ENCODE data around the gene ZNHIT6. TPM values are rescaled to one million over a fixed set of nuclear protein-coding genes. Genes with fewer than 3 reads are reported as not detected.
"Not testable (repeated sequence)": the region's sequence is repeated elsewhere in the genome, so short reads cannot be mapped to it uniquely, and the experiment has no call there.

Gene ZNHIT6
- total and polyA plus RNA-seq, 2 experiments from 2014 or later = 11.1 to 17.4 TPM

DNA sequence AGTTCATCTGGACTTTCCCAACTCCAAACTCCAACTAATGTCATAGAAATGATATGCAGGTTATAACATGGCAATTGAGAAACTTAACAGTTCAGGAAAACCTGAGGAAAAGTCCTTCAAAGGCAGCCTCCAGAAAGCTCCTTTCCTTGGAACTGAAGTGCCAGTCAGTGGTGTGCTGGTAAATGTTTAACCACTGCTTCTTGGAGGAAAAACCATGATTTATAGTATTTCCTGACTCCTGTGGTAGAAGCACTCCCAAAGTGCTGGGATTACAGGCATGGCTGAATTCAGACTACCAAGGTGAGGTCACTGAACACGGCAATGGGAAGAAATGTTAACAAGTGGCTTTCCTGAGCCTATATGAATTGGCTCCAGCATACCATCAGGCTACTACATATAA is 26.7 kb upstream of the ZNHIT6 start:
- Histone ChIP-seq H3K9me3 (ENCODE audit: low read depth) (no peaks in the 10 kb centered on the region), H3K4me3 (no peak overlapping the region)
- TF ChIP-seq, protein P1, sequence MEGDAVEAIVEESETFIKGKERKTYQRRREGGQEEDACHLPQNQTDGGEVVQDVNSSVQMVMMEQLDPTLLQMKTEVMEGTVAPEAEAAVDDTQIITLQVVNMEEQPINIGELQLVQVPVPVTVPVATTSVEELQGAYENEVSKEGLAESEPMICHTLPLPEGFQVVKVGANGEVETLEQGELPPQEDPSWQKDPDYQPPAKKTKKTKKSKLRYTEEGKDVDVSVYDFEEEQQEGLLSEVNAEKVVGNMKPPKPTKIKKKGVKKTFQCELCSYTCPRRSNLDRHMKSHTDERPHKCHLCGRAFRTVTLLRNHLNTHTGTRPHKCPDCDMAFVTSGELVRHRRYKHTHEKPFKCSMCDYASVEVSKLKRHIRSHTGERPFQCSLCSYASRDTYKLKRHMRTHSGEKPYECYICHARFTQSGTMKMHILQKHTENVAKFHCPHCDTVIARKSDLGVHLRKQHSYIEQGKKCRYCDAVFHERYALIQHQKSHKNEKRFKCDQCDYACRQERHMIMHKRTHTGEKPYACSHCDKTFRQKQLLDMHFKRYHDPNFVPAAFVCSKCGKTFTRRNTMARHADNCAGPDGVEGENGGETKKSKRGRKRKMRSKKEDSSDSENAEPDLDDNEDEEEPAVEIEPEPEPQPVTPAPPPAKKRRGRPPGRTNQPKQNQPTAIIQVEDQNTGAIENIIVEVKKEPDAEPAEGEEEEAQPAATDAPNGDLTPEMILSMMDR (IDR thresholded peaks at IDR 0.05; ENCODE audit: low read depth, low read length) = no peak

GRCh38 chr1:85718678-85719340 is 10.6 kb upstream of the ZNHIT6 start:
- TF ChIP-seq, protein P1 (IDR thresholded peaks at IDR 0.05; ENCODE audit: low read depth, low read length) = no peak
- no peaks in the 10 kb centered on the region for H3K27me3 ChIP-seq
- DNase-seq (ENCODE audit: low read depth in 1 of 2, low spot score in 1 of 2) = no peak
- H3K36me3 ChIP-seq = no peaks in the 10 kb centered on the region
- H3K4me1 ChIP-seq (ENCODE audit: low read depth) = no peaks in the 10 kb centered on the region
- H3K9me3 ChIP-seq (ENCODE audit: low read depth) = no peaks in the 10 kb centered on the region
- H3K27ac ChIP-seq = no peak overlapping the region
- no peak overlapping the region for H3K4me3 ChIP-seq

More for the DNA sequence above, 26.7 kb upstream of the ZNHIT6 start:
- H3K4me1 ChIP-seq (ENCODE audit: low read depth) = no peaks in the 10 kb centered on the region
- no peak for DNase-seq (ENCODE audit: low read depth in 1 of 2, low spot score in 1 of 2)
- H3K27ac ChIP-seq = no peak overlapping the region
- H3K36me3 ChIP-seq = no peaks in the 10 kb centered on the region
- no peaks in the 10 kb centered on the region for H3K27me3 ChIP-seq

DNA sequence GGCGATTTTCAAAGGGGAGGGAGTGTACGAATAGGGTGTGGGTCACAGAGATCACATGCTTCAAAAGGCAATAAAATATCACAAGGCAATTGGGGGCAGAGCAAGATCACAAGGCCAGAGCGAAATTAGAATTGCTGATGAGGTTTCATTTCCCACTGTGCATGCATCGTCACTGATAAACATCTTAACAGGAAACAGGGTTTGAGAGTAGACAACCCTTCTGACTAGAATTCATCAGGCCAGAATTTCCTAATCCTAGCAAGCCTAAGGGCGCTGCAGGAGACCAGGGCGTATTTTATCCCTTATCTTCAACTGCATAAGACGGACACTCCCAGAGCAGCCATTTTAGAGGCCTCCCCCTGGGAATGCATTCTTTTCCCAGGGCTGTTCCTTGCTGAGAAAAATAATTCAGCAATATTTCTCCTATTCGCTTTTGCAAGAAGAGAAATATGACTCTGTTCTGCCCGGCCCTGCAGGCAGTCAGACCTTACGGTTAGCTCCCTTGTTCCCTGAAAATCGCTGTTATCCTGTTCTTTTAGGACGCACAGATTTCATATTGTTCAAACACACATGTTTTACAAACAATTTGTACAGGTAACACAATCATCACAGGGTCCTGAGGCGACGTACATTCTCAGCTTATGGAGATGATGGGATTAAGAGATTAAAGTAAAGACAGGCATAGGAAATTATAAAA is 6.3 kb upstream of the ZNHIT6 start:
- not testable (repeated sequence) for H3K4me3 ChIP-seq; DNase-seq (ENCODE audit: low read depth in 1 of 2, low spot score in 1 of 2); H3K4me1 ChIP-seq (ENCODE audit: low read depth); H3K27ac ChIP-seq; H3K9me3 ChIP-seq (ENCODE audit: low read depth); H3K27me3 ChIP-seq; H3K36me3 ChIP-seq

DNA sequence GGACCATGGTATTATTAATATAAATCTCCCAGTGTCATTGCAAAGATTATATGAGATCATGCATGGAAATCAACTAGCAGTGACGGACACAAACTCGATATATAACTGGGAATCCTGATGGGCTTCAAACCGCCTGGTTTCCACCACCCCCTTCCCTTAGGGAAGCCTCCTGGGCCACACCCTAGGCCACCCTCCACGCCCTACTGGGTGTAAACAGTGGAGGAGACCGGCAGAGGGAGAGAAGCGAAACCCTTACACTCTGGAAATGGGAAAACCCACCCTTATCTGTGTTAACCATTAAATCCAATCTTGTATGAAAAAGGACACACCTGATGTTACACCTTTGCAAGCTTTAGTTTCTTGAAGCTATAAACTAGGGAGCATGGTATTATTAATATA is 595 bp upstream of the ZNHIT6 start:
- no peaks in the 10 kb centered on the region for H3K9me3 ChIP-seq (ENCODE audit: low read depth)
- TF ChIP-seq, protein P1 (IDR thresholded peaks at IDR 0.05; ENCODE audit: low read depth, low read length) = no peak
- peaks cover 4% of the 10 kb centered on the region for H3K4me1 ChIP-seq (ENCODE audit: low read depth)
- H3K4me3 ChIP-seq = peak overlapping the region; percentile 44
- peak overlapping the region; percentile 96 for H3K27ac ChIP-seq
- DNase-seq (ENCODE audit: low read depth in 1 of 2, low spot score in 1 of 2) = no peak
- H3K36me3 ChIP-seq = peaks cover 7% of the 10 kb centered on the region
- no peaks in the 10 kb centered on the region for H3K27me3 ChIP-seq

DNA sequence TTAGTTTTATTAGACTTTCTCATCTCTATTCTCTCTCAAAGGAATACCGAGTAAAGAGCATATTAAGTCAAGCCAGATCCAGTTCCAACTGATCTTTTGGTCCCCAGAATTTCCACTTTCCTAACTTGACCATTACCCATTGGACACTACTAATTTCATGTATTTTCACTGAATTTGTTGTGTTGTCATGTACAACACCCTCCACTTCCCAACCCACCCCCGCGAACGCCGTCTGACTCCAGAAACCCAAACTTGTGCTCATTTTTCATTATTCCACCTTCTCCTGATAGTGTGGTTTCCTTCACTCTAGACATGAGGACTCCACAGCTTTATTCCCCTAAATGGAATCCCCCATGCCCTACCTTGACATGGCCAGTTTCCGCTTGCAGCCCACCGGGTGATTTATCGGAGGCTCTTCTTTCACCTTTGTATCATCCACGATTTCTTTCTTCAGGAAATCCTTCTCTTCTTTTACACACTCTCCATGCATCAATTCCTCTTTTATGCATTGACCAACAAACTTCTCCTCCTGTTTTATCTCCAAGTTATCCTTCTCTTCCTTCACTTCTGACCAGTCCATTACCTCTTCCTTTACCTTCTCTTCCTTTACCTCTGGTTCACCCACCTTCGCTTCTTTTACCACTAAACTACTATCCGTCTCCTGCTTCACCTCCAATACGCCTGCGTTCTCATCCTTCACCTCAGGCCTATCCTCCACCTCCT is 805 bp downstream of the ZNHIT6 start:
- TF ChIP-seq, protein P1 (IDR thresholded peaks at IDR 0.05; ENCODE audit: low read depth, low read length) = no peak
- peaks cover 10% of the 10 kb centered on the region for H3K36me3 ChIP-seq
- no peaks in the 10 kb centered on the region for H3K9me3 ChIP-seq (ENCODE audit: low read depth)
- DNase-seq (ENCODE audit: low read depth in 1 of 2, low spot score in 1 of 2) = peak; percentile 0 to 6
- H3K4me1 ChIP-seq (ENCODE audit: low read depth) = peaks cover 4% of the 10 kb centered on the region
- no peaks in the 10 kb centered on the region for H3K27me3 ChIP-seq
- H3K4me3 ChIP-seq = peak overlapping the region; percentile 44
- peak overlapping the region; percentile 96 for H3K27ac ChIP-seq

DNA sequence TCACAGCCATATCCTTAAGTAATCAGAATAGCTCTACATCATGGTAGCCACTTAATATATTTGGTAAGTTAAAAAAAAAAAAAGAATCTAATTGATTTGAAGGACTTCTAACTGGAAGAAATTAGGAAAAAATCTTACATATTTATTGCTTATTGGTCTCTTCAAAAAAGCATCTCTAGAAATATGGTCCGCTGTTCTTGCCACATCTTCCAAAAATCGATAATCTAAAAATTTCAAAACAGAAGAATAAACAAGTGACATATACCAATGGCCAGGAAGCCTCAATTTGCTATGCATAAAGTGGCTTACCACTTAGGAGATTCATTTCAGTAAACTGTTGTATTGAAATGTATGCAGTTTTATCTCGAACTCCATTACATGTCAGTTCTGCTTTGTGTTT is 2.3 kb downstream of the ZNHIT6 start:
- Histone ChIP-seq H3K27me3 (no peaks in the 10 kb centered on the region), H3K9me3 (ENCODE audit: low read depth) (no peaks in the 10 kb centered on the region), H3K36me3 (peaks cover 10% of the 10 kb centered on the region), H3K4me1 (ENCODE audit: low read depth) (peaks cover 4% of the 10 kb centered on the region), H3K27ac (no peak overlapping the region), H3K4me3 (no peak overlapping the region)
- TF ChIP-seq, protein P1 (IDR thresholded peaks at IDR 0.05; ENCODE audit: low read depth, low read length) = no peak
- no peak for DNase-seq (ENCODE audit: low read depth in 1 of 2, low spot score in 1 of 2)
